SH-SY5Y (cell line): ENCODE data around the gene FBXW8.

Experiments used
- GATA2 ChIP-seq: IDR thresholded peaks from 2 replicates; pipeline ENCODE4 v1.6.1; 2011; ENCODE audit warnings: mild to moderate bottlenecking, low read depth, low read length
- GATA3 ChIP-seq: IDR thresholded peaks from 2 replicates; pipeline ENCODE4 v1.6.1; 2011; ENCODE audit warnings: low read depth, mild to moderate bottlenecking, low read length, moderate library complexity

- no peak for TF ChIP-seq GATA2
- no peak for TF ChIP-seq GATA3
These were observed 156.3 kb downstream of the FBXW8 start for GRCh38 chr12:117067016-117067415.
